Stimulated activated CD8-positive, alpha-beta memory T cell treated with anti-CD3 and anti-CD28 coated beads, Interleukin-7, amount 100 ng/mL, for 1 hour (primary cell): ENCODE results near the gene DESI2.
"Not testable (repeated sequence)": the region's sequence is repeated elsewhere in the genome, so short reads cannot be mapped to it uniquely, and the experiment has no call there.

Source experiments
- DNase-seq, 2 donors: peaks; one replicate each; pipeline ENCODE4 v3.0.0-alpha.2; 2020; ENCODE audit warnings: low read depth in 2 of 2

DESI2 gene

DNA sequence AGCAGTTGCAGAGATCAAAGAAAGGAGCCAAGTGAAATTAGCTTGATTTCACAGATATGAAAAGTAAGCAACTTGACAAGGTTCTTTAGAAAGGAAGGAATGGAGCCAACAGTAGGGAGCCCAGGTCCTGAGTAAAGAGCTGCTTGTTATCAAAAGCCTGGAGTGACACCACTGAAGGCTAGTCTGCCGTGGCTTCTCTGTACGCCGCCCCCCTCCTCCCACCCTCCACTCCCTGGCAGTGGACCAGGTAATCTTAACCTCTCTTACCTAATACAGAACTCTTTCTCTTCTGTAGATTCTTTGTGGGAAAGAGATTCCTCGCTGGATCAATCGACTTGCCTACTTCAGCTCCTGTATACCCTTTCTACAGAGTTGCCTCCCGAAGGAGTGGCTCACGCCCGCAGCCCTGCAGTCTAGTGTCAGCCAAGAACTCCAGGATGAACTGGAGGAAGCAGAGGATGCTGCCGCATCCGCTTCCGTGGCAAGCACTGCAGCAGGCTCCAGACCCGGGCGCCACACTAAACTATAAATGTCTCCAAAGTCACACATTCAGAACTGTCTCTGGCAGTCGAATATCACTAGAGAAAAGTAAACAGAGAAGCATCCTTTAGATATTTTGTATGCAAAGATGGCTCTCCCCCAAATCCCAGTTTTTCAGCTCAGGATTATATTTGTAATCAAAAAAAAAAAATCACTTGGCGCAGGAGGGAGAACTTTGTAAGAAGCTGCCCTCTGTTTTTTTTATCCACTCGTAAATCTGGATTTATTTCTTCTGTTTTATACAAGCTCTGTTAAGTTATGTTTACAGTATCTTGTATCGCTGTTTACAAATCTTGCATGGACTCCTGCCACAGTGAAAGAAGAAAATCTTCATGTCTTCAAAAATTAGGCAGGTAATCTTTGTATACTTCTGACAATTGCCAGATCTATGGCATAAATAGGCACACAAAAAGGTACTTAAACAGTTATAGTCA is 52.6 kb downstream of the DESI2 start:
- DNase-seq: no peak

DNA sequence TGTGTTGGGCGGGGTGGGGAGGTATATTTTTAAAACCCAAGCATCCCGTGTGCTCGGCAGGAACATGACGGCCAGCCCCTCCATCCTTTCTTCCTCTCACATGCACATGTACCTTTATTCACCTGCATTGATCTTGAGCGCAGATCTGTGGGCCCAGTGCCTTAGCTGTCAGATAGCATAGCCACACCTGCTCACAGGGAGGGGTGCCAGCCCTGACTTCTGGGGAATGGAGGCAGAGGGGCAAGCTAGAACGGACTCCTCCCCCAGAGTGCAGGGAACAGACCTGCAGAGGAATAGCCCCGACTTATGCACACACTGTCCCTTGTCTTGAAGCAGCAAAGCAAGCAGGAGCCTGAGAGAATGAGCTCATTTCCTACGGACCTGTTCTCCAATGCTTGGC is 56.1 kb downstream of the DESI2 start:
- no peak for DNase-seq

DNA sequence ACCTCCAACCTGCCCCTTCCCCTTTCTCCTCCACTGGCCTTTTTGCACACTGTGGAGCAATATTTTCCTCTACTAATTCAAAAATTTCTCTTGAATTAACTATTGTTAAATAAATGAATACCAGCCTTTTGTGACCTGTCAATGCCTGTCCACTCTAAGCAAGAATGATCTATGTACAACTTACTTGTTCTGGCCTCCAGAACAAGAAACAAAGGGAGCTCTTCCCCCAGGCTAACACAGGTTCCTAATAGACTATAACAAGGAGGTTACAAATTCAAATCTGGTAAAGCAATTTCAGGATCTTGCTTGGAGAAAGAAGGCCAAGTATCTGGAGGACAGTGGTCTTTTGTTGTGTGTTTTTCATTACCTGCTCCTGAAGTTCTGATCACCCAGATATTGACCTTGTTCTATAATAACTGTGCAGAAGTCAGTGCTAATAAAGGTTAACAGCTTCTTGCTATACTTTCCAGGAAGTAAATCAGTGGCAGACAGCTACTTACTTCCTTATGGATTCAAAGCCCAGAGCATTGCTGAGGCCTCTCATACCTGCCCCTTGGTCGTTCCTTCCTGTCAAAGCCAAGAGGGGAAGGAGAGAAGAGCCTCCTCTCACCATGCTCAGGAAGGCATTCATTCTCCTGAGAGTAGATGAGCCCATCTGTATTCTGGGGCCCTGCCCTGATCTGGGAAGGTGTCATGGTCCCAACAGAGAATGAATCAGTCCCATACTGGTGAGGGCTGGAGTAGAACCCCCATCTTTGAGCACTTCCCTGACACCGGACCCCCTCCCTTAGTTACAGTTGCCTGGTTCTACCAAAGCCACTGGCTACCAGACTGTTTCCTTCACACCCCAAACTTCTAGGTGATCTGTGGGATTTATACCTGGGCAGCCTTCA is 56.8 kb downstream of the DESI2 start:
- no peak for DNase-seq

DNA sequence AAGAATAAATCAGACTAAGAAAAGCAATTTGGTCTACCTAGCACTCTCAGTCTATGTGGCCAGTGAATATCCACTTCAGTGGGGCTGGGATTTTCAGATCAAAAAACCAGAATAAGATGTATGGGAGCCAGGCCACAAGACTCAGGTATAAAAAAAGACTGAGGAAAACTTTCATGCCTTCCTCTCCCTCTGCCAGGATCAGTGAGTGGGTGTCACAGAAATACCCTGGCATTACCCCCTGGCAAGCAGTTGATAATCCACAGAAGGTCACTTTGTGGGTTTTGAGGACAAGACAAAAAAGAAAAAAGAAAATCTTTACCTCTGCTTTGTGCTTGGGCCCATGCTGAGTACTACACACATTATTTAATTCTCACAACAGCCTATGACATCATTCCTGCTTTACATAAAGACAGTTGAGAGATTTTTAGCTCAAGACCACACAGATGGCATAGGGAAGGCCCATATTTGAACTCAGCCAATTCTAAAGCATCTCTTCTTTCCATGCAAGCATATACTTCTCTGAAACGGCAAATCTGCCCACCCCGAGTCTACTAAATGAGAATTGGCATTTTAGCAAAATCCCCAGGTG is 57.6 kb downstream of the DESI2 start:
- no peak for DNase-seq

DNA sequence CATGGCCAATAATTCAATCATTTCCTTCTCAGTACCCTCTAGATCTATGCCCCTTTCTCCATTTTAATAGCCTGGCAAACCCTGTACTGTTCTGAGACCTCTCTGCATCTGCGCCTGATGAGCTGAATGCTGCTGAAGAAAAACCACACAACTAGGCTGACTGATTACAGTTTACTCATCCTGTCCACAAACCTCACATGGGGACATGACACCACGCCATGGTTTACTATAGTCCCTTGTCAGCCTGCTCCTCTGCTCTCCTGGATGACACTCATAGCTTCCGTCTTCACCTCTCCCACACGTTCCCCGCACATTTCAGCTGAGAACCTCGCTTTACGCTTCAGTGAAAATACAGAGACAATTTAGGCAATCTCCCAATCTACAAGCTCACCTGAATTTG is 59.7 kb downstream of the DESI2 start:
- DNase-seq: no peak

DNA sequence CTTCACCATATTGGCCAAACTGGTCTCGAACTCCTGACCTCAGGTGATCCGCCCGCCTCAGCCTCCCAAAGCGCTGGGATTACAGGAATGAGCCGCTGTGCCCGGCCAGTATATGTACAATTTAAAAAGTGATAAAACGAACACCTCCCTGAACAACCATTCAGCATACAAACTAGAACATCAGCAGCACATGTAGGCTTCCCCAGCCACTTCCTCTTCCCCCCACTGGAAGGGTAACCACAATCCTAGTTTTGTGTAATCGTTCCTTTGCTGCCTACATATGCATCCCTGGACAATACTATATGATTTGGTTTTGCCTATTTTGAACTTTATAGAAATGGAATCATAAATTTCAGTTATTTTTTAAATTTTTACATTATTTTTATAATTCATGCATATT is 60.4 kb downstream of the DESI2 start:
- DNase-seq: no peak

DNA sequence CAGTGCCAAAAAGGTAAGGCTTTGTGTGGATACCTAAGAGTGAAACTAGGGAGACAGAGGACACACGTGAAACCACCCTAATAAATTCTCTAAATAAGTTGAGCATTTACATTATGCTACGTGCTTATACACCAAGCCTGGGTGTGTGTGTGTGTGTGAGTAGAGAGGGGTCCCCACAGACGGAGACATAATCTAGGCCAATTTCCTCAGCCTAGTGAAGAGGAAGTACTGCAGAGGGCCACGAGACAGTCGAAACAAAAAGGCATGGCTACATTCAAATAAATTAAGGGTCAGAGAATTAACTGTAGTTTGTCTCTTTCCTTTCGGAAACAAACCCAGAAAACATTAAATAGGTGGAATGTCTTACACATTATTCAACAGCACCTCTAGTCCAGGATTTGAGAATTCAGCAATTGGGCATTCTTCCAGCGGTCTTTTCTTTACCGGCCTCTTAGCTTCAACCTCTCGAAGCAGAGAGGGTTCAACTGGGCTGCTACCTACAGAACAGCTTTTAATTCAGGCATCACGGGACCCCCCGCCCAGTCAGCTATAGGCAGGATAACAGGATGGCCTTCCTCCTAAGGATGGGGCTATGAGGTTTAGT is 75.0 kb downstream of the DESI2 start:
- DNase-seq: no peak

DNA sequence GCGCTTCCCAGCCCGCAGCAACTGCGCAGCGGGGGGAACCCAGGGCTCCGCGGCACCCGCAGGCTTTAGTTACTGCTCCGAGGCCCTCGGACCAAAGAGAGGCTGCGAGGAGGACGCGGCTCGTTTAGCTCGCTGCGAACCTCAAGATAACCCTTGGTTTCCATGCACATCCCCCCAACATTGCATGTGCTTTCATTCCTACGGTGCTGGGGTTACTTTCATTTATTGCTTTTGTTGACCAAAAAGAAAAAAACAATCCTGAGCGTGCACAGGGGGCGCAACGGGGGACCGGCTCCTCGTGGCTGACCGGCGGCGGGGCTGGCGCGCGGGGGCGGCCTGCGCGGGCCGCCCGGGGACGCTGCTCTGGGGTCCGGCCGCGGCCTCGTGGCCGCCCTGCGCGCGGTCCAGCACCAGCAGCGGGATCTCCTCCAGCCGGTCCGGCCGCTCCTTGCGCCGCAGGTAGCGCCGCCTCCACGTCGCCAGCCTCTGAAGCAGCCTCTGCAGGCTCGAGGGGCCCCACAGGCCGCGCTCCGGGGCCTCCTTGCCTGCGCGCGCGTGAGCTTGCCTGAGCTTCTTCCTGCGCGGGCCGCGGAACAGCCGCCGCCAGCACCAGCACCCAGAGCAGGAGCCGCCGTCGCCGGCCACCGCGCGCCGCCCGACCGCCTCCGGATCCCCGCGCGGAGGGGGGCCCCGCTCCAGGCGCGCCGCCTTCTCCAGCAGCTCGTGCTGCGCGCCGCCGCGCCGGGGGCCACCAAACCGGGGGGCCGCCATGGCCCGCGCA is 77.4 kb downstream of the DESI2 start:
- no peak for DNase-seq

DNA sequence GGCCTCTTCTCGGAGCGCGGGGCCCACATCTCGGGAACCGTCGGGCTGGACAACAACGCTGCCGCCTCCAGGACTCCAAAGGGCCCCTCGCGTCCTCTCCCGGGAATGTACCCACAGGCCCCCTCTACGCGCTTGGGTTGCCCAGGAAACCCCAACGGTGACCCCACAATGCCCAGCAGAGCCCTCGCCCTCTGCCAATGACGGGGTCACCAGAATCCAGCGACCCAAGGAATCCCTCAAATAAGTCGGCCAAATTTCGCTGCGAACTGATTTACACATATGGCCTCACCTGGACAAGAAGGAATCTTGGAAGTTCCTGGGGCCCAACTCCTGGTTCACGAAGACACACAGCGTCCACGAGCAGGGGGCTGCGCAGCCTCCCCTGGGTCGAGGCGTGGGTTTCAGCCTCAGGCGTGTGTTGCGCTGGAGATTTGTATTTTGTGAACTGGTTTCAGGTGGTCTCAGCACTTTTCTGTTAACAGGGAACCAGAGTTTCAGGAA is 78.1 kb downstream of the DESI2 start:
- DNase-seq: no peak

DNA sequence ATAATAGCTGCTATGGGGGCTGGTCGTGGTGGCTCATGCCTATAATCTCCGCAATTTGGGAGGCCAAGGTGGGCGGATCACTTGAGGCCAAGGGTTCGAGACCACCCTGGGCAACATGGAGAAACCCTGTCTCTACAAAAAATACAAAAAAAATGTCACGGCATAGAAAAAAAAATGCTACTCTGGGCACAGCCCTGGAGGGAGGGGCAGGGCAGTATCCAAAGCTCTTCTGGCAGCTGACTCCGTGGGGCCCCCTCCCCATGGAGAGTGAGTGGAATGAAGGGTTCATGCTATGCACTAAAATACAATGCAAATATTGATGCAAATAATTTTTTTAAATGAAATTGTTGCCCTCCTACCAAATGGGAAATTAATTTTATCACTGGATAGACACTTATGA is 78.7 kb downstream of the DESI2 start:
- no peak for DNase-seq

DNA sequence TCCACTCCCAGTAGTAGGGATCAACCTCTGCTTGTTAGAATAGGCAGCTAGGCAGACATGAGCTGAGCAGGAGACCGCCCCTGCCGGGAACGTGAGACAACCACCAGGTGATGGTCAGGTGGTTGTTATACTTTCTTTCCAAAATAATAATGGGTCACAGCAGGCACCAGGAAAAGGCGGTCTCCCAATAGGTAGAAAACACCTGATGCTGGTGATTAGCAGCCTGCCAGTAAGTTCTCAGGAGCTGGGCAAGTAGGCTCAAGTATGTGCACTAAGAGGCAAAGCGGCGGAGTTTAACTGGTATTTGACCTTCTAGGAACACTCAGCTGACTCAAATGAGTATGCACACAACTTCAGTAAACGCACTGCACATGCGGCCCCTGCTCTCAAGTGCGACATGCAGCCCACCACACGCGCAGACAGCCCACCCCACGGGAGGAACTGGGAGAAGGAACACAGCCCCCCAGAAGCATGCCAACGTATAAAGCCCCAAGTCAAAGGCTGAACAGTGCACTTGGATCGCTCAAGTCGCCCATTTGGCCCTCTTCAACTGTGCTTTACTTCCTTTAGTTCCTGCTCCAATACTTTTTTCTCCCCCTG is 80.0 kb downstream of the DESI2 start:
- no peak for DNase-seq

DNA sequence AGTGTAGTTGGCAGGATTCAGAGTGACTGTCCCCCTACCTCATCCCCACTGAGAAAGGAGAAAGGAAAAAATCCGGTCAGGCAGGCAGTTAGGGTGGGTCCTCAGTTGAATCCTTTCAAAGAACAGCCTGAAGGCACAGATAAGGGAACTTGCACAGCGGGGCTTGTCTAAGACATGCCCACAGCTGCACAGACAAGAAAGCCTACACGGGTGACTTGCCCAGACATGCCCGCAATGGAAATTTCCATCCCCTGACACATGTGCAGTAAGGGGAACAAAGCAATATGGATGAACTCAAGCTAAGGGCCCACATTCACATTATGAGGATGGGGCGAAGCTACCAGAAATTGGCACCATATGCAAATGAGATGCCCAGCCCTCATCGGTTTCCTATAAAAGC is 82.5 kb downstream of the DESI2 start:
- no peak for DNase-seq

DNA sequence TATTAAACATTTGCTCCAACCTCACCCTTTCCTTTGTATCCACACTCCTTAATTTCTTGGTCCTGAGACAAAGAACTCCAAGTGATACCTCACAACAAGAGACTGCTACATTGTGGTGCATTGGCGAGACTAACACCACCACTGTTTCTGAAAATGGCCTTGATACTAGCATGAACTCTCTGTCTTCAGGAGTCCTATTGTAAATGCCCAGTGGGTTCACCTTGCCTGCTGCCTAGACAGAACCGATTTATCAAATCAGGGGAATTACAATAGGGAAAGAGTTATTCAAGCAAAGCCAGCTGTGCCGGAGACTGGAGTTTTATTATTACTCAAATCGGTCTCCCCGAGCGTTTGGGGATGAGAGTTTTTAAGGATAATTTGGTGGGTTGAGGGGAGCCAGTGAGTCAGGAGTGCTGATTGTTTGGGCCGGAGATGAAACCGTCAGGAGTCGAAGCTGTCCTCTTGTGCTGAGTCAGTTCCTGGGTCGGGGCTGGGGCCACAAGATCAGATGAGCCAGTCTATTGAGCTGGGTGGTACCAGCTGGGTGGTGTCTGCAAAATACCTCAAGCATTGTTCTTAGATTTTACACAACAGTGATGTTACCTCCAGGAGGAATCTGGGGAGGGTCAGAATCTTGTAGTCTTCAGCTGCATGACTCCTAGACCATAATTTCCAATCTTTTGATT is 83.1 kb downstream of the DESI2 start:
- no peak for DNase-seq

DNA sequence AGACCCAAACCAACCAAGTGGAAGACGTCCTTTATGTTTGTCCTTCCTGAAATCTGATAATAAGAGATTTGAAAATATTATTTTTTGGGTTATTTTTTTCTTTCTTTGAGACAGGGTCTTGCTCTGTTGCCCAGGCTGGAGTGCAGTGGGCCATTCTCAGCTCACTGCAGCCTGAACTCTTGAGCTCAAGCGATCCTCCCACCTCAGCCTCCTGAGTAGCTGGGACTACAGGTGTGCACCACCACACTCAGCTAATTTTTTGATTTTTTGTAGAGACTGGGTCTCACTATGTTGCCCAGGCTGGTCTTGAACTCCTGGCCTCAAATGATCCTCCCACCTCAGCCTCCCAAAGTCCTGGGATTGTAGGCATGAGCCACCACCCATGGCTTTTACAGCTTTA is 86.2 kb downstream of the DESI2 start:
- not testable (repeated sequence) for DNase-seq

DNA sequence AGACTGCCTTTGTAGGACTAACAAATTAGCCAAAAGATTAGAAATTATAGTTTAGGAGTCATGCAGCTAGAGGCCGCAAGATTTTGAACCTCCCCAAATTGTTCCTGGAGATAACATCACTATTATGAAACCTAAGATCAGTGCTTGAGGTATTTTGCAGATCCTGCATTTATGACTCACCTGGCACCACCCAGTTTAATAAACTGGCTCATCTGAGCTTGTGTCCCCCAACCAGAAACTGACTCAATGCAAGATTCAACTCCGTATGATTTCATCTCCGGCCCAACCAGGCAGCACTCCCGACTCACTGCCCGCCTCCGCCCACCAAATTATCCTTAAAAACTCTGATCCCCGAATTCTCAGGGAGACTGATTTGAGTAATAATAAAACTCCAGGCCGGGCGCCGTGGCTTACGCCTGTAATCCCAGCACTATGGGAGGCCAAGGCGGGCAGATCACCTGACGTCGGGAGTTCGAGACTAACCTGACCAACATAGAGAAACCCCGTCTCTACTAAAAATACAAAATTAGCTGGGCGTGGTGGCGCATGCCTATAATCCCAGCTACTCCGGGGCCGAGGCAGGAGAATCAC is 87.2 kb downstream of the DESI2 start:
- not testable (repeated sequence) for DNase-seq

DNA sequence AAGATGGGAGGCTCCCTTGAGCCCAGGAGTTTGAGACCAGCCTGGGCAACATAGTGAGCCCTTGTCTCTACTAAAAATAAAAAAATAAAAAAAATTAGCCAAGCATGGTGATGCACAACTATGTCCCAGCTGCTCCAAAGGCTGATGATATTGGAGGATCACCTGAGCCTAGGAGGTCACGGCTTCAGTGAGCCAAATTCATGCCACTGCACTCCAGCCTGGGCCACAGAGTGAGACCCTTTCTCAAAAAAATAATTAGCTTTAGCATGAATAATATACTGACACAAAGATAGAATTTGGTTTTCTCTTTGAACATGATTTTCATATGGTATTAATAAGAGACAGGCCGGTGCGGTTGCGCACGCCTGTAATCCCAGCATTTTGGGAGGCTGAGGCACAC is 88.8 kb downstream of the DESI2 start:
- DNase-seq: no peak

DNA sequence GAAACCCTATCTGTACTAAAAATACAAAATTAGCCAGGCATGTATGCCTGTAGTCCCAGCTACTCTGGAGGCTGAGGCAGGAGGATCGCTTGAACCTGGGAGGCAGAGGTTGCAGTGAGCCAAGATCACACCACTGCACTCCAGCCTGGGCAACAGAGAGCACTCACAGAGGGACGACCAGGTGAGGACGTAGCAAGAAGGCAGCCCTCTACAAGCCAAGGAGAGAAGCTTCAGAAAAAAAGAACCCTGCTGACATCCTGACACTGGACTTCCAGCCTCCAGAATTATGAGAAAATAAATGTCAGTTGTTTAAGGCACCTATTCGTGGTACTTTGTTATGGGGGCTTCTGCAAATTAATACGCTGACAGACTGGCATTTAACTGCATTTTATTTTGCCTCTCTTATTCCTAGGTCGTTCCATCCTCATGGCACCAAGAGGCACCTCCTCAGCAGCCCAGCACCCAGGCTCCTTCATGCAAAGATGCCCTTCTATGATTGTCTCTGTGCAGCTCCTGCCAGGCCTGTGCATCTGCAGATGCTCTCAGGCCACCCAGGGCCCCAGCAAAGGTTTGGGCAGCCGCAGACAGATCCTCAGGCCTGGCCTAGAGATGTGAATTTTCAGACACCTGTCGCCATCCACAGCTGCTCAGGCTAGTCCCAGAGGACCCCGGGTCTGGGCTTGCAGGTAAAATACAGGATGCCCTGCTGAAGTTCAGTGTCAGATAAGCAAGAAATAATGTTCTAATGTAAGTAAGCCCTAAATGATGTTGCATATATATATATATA is 96.5 kb downstream of the DESI2 start:
- DNase-seq: no peak

DNA sequence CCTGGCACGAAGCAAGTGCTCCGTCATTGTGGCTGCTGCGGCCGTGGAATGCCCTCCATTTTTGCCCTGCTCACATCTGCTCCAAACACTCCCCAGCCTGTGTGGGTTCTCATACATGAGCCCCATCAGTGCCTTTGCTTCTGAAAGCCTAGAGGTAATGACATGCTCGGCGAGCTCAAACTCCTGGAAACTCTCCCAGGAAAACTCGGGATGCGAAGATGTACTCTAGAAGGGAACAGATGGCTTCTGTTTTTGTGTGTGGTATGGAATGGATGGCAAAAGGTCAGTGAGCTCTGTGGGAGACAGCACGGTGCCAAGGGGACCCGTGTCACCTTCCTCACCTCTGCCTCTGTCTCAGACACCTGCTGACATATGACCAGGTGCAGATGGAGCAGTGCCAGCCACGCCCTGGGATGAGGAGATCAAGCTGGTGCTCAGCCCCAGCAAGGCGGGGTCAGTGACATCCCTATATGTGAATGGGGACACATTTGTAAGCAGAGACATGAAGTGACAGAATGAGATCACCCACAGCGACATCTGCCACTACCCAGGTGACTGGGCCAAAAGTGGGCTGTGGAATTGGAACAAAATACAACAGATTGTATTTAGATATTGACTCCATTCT is 98.5 kb downstream of the DESI2 start:
- no peak for DNase-seq
